ENCODE data around the gene PNCK.

- no peak for TF ChIP-seq CTCF (IDR thresholded peaks at IDR 0.05)
- no peak for TF ChIP-seq POLR2A (IDR thresholded peaks at IDR 0.05)
Measured at GRCh38 chrX:153645921-153646488, 27.6 kb downstream of the PNCK start.

Measured in sigmoid colon (tissue), 3 donors.